Measurements from ENCODE around the gene ROCK1.

Gene ROCK1

DNA sequence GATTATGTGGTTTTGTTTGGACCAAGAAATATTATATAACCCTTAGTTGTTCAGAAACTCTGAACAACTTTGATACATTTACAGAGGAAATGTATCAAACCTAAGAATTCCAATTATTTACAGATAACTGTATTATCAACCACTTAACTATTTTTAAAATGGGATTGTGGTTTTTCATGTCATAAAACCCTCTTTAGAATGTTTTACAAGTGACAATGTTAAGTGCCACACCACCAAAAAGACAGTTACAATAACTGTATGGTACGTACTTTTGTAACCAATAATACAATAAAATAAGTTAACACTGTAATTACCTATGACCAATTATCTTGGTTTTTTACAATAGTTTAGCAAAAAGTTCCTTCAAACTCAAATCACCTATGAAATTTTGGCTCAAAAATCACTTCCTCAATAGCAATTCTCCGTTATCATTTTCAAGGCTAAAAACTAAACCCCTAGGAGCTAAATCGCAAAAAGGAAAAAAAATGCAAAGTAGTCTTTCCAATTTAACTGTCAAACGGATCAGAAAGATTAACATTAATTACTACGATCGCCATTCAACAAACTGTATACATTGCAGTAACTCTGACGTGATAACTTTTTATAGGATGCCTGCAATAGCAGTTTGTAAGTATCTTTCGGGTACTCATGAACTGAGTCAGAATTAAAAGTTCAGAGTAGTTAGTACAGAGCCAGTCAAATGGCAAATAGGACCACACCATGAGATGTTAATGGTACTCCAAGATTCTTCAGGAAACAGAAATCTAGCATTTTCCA, 1.5 kb downstream of the ROCK1 start:
- no peak for DNase-seq (ENCODE audit: low read depth in 2 of 2)

DNA sequence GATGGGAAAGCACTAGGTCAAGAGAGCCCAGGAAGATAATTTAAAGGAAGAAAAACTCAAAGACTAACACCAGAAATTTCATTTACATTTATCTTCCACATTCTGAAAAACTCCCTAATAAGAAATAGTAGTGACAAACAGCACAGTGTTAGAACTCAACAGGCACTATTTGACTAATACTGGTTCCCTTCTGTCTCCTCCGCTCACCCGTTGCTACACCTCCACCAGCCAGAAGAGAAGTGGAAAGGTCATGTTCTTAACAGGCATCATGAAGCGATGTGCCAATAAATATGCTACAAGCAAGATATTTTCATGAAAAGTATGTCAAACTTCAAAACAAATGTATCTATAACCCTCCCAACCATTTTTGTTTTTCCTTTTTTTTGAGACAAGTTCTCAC, 5.7 kb downstream of the ROCK1 start:
- no peak for DNase-seq (ENCODE audit: low read depth in 2 of 2)

DNA sequence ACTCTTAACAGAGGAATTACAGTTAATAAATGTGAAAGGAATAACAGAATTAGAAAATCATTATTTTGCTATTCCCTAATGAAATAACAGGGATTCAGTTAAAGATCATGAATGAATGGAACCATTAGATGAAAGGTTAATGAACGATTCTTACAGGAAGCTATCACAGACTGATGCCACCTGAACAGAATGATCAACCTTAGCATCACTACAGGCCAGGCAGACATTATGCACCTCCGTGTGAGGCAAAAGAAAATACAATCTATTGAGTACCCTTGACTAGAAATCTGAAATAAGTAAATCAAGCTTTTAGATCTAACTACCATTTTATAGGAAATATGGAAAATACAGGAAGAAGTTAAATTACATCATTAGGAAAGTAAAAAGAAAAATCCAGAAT, 10.4 kb downstream of the ROCK1 start:
- no peak for DNase-seq (ENCODE audit: low read depth in 2 of 2)

DNA sequence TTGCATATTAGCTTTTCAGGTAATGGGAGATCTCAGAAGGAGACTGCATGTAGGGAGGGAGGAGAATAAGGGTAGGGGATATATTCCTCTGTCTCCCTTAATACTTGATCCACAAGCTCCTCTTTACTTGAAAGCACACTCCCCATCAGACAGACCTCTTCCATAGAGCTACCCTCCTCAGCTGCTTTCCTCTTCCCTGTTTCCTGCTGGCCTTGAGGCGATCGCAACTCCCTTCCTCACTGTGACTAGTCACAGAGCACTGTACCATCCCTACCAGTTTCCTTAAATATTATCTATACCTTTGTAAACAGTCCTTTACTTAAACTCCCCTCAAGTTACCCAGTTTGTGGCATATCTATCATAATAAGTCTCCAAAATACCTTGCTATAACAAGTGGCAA, 10.9 kb downstream of the ROCK1 start:
- DNase-seq (ENCODE audit: low read depth in 2 of 2), result no peak

DNA sequence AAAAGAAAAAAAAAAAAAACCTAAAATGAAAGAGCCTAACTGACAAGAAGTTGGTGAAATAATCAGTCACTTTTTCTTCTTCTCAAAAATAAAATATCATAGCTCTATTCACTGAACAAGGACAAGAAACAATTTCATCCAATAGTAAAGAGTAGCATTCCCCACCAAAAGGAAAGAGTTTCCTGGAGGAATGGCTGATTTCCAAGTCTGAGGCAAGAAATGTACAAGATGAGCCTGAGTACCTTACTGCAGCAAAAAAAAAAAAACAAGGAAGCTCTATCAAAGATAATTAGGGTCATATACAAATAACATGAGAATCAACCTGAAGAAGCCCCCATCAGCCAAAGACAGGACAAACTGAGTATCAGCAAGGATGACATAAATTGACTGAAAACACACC, 11.5 kb downstream of the ROCK1 start:
- DNase-seq (ENCODE audit: low read depth in 2 of 2), result no peak

DNA sequence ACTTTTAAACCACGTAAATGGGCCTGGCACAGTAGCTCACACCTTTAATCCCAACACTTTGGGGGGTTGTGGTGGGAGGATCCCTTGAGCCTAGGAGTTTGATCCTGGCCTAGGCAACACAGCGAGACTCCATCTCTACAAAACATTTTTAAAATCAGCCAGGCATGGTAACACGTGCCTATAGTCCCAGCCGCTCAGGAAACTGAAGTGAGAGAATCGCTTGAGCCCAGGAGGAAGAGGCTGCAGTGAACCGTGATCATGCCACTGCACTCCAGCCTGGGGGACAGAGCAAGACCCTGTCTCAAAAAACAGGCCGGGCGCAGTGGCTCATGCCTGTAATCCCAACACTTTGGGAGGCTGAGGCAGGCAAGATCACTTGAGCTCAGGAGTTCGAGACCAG, 12.2 kb downstream of the ROCK1 start:
- no peak for DNase-seq (ENCODE audit: low read depth in 2 of 2)

DNA sequence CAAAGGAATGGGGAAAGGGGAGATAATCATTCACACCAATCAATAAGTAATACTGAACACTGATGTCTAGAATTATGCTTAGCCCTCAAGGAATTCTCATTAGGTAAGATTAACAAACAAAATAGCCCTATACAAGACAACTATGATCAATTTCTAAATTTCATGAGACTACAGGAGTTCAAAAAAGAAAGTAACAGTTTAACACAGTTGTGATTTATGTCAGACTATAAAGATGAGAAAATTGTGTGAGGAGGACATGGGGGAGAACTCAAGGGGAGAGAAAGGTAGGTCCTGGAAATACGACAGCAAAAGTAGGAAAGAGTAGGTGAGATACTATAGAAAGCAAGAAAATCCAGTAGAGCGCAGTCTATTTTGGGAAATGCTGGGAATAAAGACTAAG, 14.9 kb downstream of the ROCK1 start:
- no peak for DNase-seq (ENCODE audit: low read depth in 2 of 2)

DNA sequence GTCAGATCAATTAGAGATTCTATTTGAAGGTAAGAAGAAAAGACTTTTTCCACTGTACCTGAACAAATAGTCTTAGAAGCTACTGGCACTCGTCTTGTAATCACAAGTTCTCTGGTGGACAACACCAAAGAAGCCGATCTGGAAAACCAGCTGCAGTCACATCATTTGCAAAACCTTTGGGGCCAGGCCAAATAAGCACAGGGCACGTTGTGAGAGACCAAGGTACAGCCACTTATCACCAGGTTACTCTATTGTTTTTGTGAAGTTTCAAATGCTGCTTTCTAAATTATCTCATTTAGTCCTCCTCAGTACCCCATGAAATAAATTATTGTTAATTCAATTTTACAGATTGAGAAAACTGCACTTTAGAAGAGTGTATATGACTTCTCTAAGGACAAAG, 18.5 kb downstream of the ROCK1 start:
- DNase-seq (ENCODE audit: low read depth in 2 of 2), result no peak

DNA sequence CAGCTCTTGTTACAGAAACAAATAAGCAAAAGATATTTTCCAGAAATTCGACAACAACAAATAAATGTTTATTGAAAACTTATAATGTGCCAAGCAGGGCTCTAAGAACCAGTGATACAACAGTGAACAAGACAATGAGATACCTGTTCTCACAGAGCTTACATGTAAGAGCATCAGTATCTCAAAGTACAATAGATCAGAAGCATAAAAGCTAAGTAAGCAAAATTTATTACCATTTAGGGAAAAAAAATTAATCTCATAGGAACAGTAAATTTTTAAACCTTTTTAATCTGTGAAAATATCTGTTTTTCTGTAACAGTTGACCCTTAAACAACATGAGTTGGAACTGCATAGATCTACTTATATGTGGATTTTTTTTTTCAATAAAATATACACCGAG, 20.9 kb downstream of the ROCK1 start:
- no peak for DNase-seq (ENCODE audit: low read depth in 2 of 2)

DNA sequence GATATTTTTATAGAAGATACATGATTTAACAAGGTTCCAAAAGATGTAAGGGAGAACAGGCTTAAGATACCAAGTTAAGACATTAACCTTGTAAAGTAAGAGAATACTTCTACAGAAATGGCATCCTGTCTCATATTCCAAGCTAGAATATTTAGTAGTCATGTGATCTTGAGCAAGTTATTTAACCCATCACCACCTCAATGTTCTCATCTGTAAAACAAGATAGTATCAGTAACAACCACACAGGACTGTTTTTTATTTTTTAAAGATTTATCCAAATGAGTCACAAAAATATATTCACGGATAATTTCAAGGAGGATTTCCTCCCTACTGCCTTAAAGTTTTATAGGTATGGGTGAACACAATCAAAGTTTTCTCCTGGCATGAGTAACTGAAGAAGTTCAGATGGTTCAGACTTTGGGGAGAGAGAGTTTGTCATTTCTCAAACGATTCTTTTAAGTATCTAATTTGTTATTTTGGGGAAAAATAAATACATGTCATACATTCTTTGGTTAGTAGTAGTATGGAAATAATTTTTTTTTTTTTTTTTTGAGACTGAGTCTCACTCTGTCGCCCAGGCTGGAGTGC, 25.9 kb downstream of the ROCK1 start:
- no peak for DNase-seq (ENCODE audit: low read depth in 2 of 2)

DNA sequence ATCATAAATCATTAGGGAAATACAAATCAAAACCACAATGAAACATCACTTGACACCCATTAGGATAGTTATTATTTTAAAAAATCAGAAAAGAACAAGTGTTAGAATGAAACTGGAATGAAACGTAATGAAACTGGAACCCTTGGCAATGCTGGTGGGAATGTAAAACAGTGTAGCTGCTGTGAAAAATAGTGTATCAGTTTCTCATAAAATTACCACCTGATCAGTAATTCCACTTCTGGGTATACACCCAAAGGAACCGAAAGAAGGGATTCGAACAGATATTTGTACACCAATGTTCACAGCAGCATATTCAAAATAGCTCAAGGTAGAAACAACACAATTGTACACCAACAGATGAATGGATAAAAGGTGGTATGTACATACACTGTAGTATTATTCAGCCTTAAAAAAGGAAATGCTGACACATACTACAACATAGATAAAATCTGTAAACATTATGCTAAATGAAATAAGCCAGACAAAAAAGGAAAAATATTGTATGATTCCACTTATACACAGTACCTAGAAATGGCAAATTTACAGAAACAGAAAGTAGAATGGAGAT, 27.0 kb downstream of the ROCK1 start:
- DNase-seq (ENCODE audit: low read depth in 2 of 2), result no peak

DNA sequence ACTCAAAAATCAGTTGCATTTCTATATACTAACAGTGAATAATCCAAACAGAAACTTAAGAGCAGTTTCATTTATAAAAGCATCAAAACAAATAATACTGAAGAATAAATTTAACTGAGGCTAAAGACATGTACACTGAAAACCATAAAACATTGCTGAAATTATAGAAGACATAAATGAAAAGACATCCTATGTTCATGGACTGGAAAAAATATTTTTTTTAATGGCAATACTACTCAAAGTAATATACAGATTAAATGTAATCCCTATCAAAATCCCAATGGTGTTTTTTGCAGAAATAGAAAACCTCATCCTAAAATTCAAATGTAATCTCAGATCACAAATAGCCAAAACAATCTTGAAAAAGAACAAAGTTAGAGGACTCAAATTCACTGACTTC, 28.6 kb downstream of the ROCK1 start:
- no peak for DNase-seq (ENCODE audit: low read depth in 2 of 2)

DNA sequence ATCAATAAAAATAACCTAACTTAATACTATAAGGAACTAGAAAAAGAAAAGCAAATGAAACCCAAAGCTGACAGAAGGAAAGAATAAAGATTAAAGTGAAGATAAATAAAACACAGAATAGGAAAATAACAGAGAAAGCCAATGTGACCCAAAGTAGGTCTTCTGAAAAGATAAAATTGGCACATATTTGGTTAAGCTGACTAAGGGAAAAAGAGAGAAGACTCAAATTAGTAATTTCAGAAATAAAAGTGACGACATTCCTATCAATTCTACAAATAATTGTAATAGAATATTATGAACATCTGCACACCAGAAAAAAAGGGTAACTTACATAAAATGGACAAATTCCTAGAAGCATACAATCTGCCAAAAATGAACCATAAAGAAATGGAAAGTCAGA, 30.2 kb downstream of the ROCK1 start:
- DNase-seq (ENCODE audit: low read depth in 2 of 2), result no peak

DNA sequence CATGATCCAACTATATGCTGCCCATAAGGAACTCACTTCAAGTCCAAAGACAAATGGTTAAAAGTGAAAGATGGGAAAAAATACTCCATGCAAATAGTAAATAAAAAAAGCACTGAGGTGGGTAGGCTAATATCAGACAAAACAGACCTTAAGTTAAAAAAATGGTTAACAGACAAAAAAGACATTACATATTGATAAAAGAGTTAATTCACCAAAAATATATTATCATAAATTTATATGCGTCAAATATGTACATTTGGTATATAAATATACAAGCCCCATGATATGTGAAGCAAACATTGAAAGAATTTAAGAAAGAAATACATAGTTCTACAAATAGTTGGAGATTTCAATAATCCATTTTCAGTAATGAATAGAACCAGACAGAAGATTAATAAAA, 31.0 kb downstream of the ROCK1 start:
- DNase-seq (ENCODE audit: low read depth in 2 of 2), result no peak

DNA sequence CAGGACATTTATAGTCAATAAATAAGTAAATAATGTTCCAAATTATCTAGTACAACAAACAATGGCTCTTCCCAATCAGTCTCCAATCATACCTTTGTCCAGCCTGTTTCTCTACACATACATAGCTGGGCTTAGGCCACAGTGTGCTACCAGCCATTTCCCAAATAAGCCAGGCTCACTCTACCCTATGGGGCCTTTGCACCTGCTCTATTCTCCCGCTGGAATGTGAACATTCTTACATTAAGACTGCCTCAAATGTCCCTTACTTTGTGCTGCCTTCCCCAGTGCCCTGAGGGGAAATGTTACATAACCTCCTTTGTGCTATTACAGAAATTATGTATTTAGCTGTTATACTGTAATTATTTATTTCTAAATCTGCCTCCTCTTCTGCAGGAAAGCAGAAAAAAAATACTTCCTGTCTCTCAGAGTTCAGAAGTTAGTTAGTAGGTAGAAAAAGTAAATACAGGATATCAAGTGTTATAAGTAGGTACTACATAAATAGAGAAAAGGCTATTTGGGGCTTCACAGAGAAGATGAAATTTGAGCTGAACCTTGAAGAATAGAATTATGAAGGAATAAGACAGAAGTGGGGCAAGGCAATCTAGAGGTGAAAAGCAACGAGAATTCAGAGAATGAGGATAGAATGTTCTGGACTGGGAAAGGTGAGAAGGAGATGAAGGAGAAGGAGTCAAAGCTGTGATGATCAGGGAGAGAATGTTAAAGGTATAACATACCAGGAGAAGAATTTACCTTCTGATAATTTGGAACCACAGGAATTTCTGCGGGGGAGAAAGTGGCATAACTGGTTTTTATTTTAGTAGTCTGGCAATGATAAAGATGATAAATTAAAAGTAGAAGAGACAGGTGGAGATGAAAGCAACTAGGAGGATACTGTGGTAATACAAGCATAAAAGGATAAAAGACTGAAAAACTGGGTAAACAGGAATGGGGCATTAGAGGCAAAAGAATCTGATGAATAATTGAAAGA, 37.0 kb downstream of the ROCK1 start:
- no peak for DNase-seq (ENCODE audit: low read depth in 2 of 2)

DNA sequence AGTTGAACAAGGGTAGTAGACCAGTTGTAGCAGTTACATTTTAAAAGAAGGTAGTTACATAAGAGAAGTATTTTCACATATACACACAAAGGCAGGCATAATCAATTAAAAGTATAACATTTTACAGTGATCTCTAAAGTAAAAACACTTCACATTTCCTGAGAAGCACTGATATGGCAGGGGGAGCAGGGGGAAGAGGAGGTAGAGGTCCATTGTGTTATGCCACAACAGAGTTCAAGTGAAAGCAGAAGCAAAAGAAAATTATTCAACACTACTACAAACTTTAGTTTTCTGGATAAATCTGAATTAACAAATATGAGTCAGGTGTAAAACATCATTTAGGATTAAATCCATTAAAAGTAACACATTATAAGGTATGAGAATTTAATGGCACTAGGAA, 38.4 kb downstream of the ROCK1 start:
- no peak for DNase-seq (ENCODE audit: low read depth in 2 of 2)

DNA sequence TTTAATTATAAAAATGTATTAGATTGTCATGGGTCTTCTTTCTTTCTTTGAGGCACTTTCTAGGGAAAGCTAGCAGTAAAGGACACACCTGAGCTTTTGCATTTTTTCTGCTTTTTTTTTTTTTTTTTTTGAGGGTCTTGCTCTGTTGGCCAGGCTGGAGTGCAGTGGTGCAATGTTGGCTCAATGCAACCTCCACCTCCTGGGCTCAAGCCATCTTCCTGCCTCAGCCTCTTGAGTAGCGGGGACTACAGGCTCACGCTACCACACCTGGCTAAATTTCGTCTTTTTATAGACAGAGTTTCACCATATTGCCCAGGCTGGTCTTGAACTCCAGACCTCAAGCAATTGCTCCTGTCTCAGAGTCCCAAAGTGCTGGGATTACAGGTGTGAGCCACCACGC, 40.5 kb downstream of the ROCK1 start:
- no peak for DNase-seq (ENCODE audit: low read depth in 2 of 2)

DNA sequence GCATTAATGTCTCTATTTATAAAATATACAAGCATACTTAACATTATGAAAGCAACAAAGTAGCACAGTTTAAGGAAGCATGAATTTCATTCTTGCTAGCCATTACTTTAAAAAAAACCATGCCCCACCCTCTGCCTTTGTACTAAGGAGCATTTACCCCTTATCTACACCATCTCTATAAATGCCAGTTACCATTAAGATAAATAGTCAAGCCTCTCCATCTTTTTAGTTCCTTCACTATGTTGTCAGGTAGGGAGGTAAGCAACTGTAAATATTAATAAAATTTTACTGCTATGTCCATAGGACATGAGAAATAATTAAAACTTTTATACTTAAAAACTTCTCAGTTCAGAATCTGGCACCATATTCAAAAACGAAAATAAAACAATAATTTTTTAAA, 42.1 kb downstream of the ROCK1 start:
- no peak for DNase-seq (ENCODE audit: low read depth in 2 of 2)

DNA sequence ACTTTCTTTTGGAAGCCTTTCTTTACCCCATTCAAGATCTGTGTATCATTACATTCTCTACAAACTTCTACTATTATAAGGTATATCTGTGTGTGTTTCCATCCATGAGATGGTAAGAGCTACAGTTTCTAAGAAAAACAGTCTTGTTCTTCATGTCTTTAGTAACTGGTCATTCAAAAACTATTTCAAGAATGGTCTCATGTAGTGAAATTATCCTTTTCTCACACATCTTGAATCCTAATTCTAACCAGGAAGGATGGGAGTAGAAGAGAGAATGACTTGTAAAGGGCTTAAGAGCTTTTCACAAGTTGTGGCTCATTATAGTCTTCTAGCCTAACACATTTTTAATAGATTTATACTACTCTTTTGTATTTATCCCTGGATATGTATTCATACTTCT, 47.3 kb downstream of the ROCK1 start:
- no peak for DNase-seq (ENCODE audit: low read depth in 2 of 2)

DNA sequence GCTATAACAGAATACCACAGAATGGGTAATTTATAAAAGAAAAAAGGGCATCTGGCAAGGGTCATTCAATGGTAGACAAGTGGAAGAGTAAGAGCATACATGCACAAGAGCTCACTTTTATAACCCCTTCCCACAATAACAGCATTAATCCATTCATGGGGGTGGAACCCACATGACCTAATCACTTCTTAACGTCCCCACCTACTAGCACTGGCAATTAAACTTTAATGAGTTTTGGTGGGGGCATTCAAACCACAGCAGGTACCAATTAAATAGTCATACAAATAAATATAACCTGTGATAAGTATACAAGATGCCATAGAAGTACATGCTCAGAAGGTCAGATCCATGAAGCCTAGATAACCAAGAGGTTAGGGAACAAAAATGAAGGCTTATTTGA, 48.6 kb downstream of the ROCK1 start:
- DNase-seq (ENCODE audit: low read depth in 2 of 2), result no peak

DNA sequence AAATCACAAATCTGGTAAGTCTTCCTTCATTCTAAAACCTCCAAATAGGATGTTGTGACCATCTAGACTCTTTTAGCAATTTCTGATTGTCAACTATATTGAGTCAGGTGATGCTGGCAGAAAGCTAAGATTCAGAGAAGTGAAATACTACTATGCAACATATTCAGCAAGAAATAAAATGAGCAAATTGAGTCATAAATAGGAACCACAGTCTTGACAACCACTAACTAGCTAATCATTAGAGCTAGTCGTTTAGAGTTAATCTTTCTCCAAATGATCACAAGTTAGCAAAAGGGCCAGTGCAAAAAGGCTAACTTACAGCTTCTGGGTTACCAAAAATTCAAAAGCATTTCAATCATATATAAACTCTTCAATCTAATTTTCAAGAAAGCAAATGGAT, 54.5 kb downstream of the ROCK1 start:
- DNase-seq (ENCODE audit: low read depth in 2 of 2), result no peak

DNA sequence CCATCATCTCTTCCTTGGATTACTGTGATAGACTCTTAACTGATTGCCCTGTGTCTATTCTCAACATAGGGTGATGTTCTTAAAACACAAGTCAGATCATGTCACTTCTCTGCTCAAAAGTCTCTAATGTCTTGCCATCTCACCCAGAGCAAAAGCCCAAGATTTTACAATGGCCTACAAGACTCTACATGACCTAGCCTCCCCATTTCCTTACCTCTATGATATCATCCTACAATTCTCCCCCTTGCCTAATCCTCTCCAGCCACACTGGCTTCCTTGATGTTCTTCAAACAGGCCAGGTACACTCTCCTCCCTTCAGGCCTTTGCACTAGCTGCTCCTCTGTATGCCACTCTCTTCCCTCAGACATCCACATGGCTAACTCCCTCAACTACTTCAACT, 55.1 kb downstream of the ROCK1 start:
- DNase-seq (ENCODE audit: low read depth in 2 of 2), result no peak
